Activated CD4-positive, CD25-positive, alpha-beta regulatory T cell (primary cell): Measurements from ENCODE around the gene SEC24C.
A peak's percentile ranks its signal among the peaks of the same experiment; 100 is the strongest.
"Not testable (repeated sequence)": the region's sequence is repeated elsewhere in the genome, so short reads cannot be mapped to it uniquely, and the experiment has no call there.

Source experiments
- DNase-seq, 4 experiments: peaks; one replicate each; lab custom pipeline; 2025; lab: John Stamatoyannopoulos, UW

The SEC24C gene, protein sequence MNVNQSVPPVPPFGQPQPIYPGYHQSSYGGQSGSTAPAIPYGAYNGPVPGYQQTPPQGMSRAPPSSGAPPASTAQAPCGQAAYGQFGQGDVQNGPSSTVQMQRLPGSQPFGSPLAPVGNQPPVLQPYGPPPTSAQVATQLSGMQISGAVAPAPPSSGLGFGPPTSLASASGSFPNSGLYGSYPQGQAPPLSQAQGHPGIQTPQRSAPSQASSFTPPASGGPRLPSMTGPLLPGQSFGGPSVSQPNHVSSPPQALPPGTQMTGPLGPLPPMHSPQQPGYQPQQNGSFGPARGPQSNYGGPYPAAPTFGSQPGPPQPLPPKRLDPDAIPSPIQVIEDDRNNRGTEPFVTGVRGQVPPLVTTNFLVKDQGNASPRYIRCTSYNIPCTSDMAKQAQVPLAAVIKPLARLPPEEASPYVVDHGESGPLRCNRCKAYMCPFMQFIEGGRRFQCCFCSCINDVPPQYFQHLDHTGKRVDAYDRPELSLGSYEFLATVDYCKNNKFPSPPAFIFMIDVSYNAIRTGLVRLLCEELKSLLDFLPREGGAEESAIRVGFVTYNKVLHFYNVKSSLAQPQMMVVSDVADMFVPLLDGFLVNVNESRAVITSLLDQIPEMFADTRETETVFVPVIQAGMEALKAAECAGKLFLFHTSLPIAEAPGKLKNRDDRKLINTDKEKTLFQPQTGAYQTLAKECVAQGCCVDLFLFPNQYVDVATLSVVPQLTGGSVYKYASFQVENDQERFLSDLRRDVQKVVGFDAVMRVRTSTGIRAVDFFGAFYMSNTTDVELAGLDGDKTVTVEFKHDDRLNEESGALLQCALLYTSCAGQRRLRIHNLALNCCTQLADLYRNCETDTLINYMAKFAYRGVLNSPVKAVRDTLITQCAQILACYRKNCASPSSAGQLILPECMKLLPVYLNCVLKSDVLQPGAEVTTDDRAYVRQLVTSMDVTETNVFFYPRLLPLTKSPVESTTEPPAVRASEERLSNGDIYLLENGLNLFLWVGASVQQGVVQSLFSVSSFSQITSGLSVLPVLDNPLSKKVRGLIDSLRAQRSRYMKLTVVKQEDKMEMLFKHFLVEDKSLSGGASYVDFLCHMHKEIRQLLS

GRCh38 chr10:73743905-73744663, at the start of gene SEC24C:
Gene SEC24C (plus strand): TSS chr10:73744372. CDS start chr10:73746833, 2,461 bp downstream.
- DNase-seq: peak; percentile 86 to 91 (median 90)

DNA sequence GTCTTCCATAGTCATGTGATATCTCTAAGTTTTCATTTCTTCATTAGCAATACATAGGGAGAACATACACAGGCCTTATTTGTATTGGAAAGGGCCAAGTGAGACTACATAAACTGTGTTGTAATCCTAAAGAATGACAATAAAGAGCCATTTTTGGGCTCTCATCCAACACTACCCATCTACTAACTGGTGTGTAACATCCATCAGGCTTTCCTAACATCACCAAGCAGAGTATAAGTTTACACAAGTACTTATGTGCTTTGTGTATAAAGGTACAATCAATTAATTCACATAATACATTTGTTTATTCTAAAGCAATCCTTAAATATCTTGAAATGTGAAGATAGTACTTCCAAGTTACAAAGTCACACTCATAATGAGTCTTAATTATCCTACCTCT, 48.9 kb upstream of the SEC24C start:
- not testable (repeated sequence) for DNase-seq

GRCh38 chr10:73697675-73698159, 46.5 kb upstream of the SEC24C start, which contains the start of gene AGAP5:
Gene AGAP5 (minus strand): TSS chr10:73698109. CDS start chr10:73697755, 354 bp downstream.
- DNase-seq: not testable (repeated sequence)

- DNase-seq: not testable (repeated sequence)
These were observed 45.4 kb upstream of the SEC24C start for GRCh38 chr10:73698819-73699218.

DNA sequence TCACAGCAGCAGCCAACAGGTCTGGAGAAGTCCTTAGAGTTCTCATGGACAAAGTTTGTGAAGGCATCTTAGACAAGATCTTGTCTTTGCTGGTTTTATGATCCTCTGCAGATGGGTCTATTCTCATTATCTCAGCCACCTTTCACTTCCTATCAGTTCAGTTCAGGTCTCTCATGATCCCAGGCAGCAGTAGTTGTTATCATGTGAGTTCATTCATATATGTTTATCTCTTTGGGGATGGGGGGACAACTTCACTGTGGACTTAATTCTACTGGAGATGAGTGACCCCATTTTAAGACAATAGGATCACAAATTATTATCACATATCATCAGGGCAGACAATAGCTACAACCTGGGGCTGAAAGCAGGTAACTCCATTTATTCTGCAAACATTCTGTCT, 40.2 kb upstream of the SEC24C start:
- not testable (repeated sequence) for DNase-seq

DNA sequence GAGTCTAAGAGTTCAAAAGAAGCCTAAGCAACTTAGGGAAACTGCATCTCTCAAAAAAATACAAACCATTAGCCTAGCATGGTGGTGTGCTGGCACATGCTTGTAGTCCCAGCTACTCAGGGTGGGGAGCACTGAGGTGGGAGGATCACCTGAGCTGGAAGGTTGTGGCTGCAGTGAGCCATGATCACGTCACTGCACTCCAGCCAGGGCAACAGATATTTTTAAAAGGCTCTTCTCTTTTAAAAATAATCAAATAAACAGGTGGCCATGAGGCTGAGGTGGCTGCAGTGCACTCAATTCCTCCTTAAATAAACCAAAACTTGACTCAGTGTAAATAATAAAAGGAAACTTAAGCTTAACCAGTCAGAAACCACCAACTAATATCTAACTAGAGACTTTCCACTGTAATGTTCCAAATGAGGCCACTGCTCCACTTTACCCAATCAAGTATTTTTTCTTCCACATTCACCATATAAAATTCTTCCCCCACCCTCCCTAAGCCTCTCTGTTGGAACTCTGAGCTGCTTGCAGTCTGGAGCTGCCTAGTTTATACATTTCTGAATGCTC, 38.6 kb upstream of the SEC24C start:
- not testable (repeated sequence) for DNase-seq

- DNase-seq: not testable (repeated sequence)
These were observed 37.7 kb upstream of the SEC24C start for GRCh38 chr10:73706488-73706887.

DNA sequence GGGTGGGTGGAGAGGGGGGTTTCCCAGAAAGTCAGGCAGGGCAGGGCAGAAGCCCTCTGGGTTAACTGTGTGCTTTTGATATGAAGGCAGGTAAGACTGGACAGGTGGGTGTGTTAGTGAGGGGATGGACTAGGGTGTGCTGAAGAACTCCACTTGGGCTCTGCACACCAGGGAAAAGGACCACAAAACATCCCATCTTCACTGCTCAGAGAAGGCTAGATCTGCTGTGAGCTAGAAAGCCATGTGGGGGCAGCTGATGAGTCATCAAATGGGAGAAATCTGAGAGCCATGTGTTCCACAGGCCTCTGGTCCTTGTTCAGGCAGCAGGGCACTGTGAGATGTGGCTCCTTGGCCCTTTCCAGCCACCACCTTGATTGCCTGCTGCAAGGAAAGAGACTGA, 36.5 kb upstream of the SEC24C start:
- DNase-seq: not testable (repeated sequence)

DNA sequence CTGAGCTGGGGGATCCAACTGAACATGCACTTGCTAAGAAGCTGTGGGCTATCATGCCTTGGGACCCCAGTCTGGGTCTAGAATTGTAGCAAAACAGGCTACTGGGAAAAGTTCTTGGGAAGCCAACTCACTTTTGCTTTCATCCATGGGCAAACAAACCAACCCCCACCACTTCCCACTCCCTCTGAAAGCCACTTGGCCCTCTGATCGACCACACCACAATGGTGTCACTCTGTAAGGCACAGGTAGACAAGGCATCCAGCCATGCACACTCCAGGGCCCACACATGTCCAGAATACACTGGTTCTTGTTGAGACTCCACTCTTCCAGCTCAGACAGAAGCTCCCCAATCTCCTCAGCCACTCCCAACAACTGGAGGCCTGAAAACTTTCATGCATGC, 36.0 kb upstream of the SEC24C start:
- not testable (repeated sequence) for DNase-seq

GRCh38 chr10:73711683-73712082, 32.5 kb upstream of the SEC24C start:
- DNase-seq: not testable (repeated sequence)

DNA sequence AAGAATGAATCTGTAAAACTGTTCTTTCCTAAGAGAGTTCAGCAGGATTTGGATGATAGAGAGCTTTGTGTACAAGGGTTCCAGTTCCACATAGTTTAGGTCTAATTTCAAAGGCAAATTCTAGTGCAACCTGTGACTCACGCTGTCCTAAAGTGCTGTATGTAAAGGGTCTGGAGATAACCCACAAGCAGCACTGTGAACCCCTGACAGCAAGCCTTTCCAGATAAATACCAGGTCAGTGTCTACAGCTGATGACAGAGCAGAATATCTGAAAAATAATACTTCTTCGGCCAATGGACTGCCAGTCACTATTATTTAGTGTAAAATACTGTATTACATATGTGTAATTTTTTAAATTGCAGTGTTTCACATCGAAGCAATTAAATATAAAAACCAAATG, 30.3 kb upstream of the SEC24C start:
- not testable (repeated sequence) for DNase-seq

DNA sequence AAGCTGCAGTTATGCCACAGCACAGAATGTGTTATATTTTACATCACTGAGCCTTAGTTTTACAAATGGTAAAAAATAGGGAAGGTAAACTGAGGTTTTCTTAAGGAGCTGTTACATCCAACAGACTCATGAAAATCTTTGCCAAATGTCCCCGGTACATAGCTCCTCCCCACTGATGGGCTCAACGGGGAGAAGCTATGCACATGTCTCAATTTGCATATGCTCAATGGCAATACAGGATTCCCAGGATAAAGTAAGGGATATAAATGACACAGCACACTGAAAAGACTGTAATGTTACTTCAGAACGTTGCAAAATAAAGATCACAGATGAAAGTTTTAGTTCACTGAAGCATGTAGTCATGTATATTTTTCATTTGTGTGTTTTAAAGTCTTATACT, 29.7 kb upstream of the SEC24C start:
- not testable (repeated sequence) for DNase-seq

DNA sequence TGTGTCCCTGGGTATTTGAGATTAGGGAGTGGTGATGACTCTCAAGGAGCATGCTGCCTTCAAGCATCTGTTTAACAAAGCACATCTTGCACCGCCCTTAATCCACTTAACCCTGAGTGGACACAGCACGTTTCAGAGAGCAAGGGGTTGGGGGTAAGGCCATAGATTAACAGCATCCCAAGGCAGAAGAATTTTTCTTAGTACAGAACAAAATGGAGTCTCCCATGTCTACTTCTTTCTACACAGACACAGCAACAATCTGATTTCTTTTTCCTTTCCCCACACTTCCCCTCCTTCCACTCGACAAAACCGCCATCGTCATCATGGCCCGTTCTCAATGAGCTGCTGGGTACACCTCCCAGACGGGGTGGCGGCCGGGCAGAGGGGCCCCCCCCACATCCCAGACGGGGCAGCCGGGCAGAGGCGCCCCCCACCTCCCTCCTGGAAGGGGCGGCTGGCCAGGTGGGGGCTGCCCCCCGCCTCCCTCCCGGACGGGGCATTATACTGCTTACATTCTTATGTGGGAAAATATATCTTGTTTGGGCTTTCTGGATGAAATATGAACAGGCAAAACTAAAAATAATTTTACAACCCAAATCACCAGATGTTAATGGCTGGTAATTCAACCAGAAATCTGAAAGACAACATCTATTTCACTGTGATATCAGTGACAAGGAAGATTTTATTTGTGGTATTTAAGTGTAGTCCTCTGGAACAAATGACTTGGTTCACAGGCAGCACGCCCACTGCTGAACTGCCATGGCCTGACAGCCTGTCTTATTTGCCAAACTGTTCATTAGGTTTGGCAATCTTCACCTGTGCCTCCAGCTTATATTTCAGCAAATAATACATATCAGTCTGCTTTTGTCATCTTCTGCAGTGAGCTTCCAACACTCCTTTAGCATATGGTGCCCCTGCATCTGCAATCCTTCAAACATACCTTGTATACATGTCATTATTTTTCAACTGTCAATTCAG, 28.7 kb upstream of the SEC24C start:
- DNase-seq: not testable (repeated sequence)

DNA sequence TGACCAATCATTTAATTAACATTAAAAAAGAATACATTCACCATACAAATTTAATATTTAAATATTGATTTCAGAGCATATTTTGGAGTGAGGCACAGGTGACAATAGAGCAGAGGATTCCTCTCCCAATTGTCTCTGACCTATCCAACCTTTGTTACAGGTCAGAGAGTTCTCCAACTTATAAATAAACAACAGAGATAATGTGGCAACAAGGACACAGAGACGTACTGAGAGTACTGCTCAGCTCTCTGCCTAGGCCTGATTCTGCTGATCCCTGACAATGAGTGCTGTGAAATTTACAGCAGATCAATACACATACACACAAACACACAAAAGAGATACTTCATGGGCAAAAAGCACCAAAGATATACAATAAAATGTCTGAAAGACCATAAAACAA, 27.9 kb upstream of the SEC24C start:
- no peak for DNase-seq

- no peak for DNase-seq
These were observed 26.6 kb upstream of the SEC24C start for GRCh38 chr10:73717556-73717955.

- DNase-seq: not testable (repeated sequence)
These were observed 23.6 kb upstream of the SEC24C start for GRCh38 chr10:73720561-73720960.

- DNase-seq: no peak
These were observed 20.7 kb upstream of the SEC24C start for GRCh38 chr10:73723516-73723915.

- not testable (repeated sequence) for DNase-seq
These were observed 14.4 kb upstream of the SEC24C start for GRCh38 chr10:73729781-73730152.

- peak; percentile 68 to 88 (median 79) for DNase-seq
These were observed 13.8 kb upstream of the SEC24C start for GRCh38 chr10:73730153-73730906.
